Activated T-helper 2 cell treated with anti-CD3 and anti-CD28 coated beads, Interferon-gamma antibody, Interleukin-2, Interleukin-4, amounts not matched to agents 10 μg/mL and 5 μg/mL and 100 μg/mL, durations not matched to agents 14 hours and 24 hours and 36 hours (primary cell): ENCODE data around the gene GPC5. TPM values are rescaled to one million over a fixed set of nuclear protein-coding genes. Genes with fewer than 3 reads are reported as not detected.

Source experiments
- DNase-seq: peaks from one replicate; pipeline ENCODE4 v3.0.0; 2021; ENCODE audit warnings: low spot score
- H3K27ac Mint-ChIP-seq: one replicate; pipeline ENCODE4 v1.8.0; 2021; ENCODE audit warnings: mixed read lengths
- H3K27me3 Mint-ChIP-seq: one replicate; pipeline ENCODE4 v1.8.0; 2021; ENCODE audit warnings: low read depth, mixed read lengths
- H3K36me3 Mint-ChIP-seq: one replicate; pipeline ENCODE4 v1.8.0; 2021; ENCODE audit warnings: low read depth, mixed read lengths
- H3K4me1 Mint-ChIP-seq: one replicate; pipeline ENCODE4 v1.8.0; 2021; ENCODE audit warnings: low read depth, mixed read lengths
- H3K4me3 Mint-ChIP-seq: one replicate; pipeline ENCODE4 v1.8.0; 2021; ENCODE audit warnings: low read depth, mild to moderate bottlenecking, moderate library complexity, mixed read lengths
- H3K9me3 Mint-ChIP-seq: one replicate; pipeline ENCODE4 v1.8.0; 2021; ENCODE audit warnings: mixed read lengths
- intact Hi-C: fragments of 100-400 bp; cut with micrococcal nuclease; formaldehyde crosslinking; loops from one replicate; pipeline ENCODE4 v1.15.1; 2023
- total RNA-seq: library from RNA; stranded (reverse); gene quantifications from 2 replicates; pipeline ENCODE4 v1.2.3, GENCODE V29; 2022

The GPC5 gene
- total RNA-seq, 1 donor from 2014 or later = 0.57 TPM

DNA sequence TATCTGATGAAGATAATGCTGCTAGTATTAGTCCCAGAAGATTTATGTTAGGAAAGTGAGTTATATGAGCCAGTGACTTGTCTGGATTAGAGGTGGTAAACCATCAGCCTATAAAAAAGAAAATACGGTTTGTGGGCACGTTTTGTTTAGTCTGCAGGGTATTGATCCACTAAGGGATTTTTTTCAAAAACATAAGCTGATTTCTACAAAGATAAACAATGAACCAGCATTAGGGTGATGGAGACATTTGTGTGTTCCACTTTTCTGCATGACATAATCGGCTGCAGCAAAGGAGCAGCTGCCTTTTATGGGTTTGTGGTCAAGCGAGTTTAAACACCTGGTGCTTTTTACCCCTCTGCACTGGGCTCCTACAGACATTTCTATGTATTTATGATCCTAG lies 991.8 kb downstream of the GPC5 start:
- H3K36me3 Mint-ChIP-seq = no peaks in the 10 kb centered on the region
- DNase-seq = no peak
- H3K4me1 Mint-ChIP-seq = no peaks in the 10 kb centered on the region
- no peaks in the 10 kb centered on the region for H3K9me3 Mint-ChIP-seq
- H3K27me3 Mint-ChIP-seq = no peaks in the 10 kb centered on the region
- intact Hi-C loops = no loop called here
- H3K4me3 Mint-ChIP-seq = no peak overlapping the region
- no peak overlapping the region for H3K27ac Mint-ChIP-seq

DNA sequence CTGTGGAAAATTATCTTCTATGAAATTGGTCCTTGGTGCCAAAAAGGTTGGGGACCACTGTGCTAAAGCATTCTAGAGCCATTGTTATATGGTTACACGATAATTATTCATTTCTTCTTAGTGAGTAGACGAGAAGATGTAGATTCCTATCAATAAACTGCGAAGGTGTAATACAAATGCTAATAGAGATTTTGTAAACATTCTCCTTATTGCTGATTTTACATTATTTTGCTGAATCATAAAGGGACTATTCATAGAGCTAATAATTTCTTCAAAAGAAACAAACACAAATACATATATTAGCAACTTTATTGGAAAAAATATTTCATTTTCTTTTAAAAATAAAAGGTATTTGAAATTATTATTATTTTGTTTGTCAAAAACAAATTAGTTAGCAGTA lies 1005.2 kb downstream of the GPC5 start:
- Mint-ChIP-seq H3K27ac (no peak overlapping the region), H3K4me1 (no peaks in the 10 kb centered on the region), H3K9me3 (peaks cover 7% of the 10 kb centered on the region), H3K36me3 (no peaks in the 10 kb centered on the region), H3K4me3 (no peak overlapping the region), H3K27me3 (no peaks in the 10 kb centered on the region)
- intact Hi-C loops = no loop called here
- DNase-seq = no peak

DNA sequence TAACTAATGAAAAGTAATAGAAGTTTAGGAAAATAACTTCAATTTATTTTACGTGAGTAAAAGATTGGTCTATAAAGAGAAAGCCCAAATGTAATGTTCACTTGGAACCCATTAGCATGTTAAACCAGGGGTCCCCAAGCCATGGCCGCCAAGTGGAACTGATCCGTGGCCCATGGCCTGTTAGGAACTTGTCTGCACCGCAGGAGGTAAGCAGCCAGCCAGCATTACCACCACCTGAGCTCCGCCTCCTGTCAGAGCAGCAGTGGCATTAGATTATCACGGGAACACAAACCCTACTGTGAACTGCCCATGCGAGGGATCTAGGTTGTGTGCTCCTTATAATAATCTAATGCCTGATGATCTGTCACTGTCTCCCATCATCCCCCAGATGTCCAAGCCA lies 1009.4 kb downstream of the GPC5 start:
- Mint-ChIP-seq H3K4me3 (no peak overlapping the region), H3K36me3 (no peaks in the 10 kb centered on the region), H3K4me1 (no peaks in the 10 kb centered on the region), H3K27ac (no peak overlapping the region), H3K27me3 (no peaks in the 10 kb centered on the region), H3K9me3 (peaks cover 3% of the 10 kb centered on the region)
- no peak for DNase-seq
- intact Hi-C loops = no loop called here

DNA sequence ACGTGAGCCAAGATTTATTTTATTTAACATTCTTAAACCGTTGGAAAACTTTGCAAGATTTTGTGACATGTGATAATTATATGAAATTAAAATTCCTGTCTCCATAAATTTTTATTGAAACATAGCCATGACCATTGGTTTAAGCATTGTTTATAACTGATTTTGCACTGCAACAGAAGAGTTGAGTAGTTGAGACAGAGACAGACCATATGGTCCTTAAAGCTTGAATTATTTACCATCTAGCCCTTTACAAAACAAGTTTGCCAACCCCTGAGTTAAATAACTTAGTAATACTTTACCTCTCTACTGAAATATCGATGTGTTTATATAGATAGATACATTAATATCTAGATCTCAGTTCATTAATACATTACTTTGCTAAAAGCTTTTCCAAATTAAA lies 1014.1 kb downstream of the GPC5 start:
- no peak overlapping the region for H3K27ac Mint-ChIP-seq
- H3K4me3 Mint-ChIP-seq = no peak overlapping the region
- H3K4me1 Mint-ChIP-seq = no peaks in the 10 kb centered on the region
- no peaks in the 10 kb centered on the region for H3K36me3 Mint-ChIP-seq
- intact Hi-C loops = no loop called here
- peaks cover 23% of the 10 kb centered on the region for H3K9me3 Mint-ChIP-seq
- no peak for DNase-seq
- no peaks in the 10 kb centered on the region for H3K27me3 Mint-ChIP-seq

DNA sequence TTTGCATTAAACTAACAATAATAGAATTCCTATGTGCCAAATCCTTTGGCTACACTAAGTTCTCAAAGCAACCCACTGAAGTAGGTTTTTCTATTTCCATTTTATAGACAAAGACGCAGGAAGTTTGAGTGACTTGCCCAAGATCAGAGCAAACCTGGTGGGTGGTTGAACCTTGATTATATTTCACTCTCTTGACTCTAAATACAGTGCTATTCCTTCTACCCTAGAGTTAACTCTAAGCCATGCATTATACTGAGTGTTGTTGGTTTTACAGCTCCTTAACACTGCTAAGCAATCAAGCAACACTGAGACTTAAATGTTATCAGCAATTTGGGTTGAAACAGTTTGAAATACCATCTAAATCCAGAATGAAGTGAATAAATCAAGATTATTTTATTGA lies 1014.6 kb downstream of the GPC5 start:
- Mint-ChIP-seq H3K9me3 (peaks cover 22% of the 10 kb centered on the region), H3K27ac (no peak overlapping the region), H3K4me1 (no peaks in the 10 kb centered on the region), H3K27me3 (no peaks in the 10 kb centered on the region), H3K4me3 (no peak overlapping the region), H3K36me3 (no peaks in the 10 kb centered on the region)
- intact Hi-C loops = no loop called here
- DNase-seq = no peak

DNA sequence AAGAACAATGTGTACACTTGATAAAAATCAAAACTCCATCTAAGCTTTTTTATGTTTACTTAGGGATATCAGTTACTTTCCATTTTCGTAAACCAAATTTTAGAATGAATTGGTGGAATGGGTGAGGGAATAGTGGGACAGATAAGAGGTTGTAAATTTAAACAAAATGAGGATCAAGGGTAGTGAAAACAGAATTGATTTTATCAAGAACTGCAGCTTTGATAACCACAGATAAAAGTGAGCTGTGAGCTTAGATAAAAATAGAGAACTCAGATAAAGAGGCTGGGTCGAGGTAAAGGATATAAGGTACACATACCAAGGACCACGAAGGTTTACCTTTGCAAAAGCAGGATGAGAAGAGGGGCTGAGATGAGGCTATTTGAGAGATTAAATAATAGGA lies 1015.0 kb downstream of the GPC5 start:
- Mint-ChIP-seq H3K9me3 (peaks cover 19% of the 10 kb centered on the region), H3K4me3 (no peak overlapping the region), H3K4me1 (no peaks in the 10 kb centered on the region), H3K27ac (no peak overlapping the region), H3K27me3 (no peaks in the 10 kb centered on the region), H3K36me3 (no peaks in the 10 kb centered on the region)
- intact Hi-C loops = no loop called here
- DNase-seq = no peak

DNA sequence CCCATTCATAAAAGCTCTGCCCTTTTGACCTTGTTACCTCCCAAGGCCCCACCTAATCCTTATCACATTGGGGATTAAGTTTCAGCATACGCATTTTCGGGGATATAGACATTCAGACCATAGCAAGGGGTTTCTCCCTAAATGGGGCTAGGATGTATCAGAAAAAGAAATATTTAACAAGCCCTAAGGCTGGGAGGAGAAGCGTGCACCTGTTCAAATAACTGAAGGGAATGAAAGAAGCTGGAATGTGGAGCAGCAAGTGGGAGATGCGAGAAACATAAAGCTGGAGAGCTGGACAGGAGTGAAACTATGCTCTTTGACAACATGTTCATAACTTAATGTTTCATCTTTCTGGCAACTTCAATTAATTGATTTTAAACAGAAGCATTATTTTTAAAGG lies 1016.4 kb downstream of the GPC5 start:
- intact Hi-C loops = no loop called here
- no peaks in the 10 kb centered on the region for H3K4me1 Mint-ChIP-seq
- H3K4me3 Mint-ChIP-seq = no peak overlapping the region
- no peak overlapping the region for H3K27ac Mint-ChIP-seq
- no peaks in the 10 kb centered on the region for H3K36me3 Mint-ChIP-seq
- no peak for DNase-seq
- peaks cover 19% of the 10 kb centered on the region for H3K9me3 Mint-ChIP-seq
- no peaks in the 10 kb centered on the region for H3K27me3 Mint-ChIP-seq

DNA sequence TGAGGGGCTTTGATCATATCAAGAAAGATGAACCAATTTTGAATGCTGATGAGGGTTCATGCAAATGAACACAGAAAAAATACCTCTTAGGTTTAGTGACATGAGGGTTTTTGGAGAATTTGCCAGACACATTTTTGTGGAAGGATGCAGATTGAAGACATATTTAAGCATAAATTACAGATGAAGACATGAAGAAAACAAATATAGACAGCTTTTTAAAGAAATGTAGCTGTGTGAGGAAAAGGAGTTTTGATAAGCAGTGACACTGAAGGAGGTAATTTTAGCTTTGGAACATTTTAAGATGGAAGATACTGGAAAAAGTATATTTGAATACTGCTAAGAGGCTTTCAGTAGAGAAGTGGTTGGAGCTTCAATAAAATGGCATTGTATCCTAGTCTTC lies 1017.4 kb downstream of the GPC5 start:
- Mint-ChIP-seq H3K27me3 (no peaks in the 10 kb centered on the region), H3K36me3 (no peaks in the 10 kb centered on the region), H3K9me3 (peaks cover 19% of the 10 kb centered on the region), H3K27ac (no peak overlapping the region), H3K4me3 (no peak overlapping the region), H3K4me1 (no peaks in the 10 kb centered on the region)
- intact Hi-C loops = no loop called here
- DNase-seq = no peak

DNA sequence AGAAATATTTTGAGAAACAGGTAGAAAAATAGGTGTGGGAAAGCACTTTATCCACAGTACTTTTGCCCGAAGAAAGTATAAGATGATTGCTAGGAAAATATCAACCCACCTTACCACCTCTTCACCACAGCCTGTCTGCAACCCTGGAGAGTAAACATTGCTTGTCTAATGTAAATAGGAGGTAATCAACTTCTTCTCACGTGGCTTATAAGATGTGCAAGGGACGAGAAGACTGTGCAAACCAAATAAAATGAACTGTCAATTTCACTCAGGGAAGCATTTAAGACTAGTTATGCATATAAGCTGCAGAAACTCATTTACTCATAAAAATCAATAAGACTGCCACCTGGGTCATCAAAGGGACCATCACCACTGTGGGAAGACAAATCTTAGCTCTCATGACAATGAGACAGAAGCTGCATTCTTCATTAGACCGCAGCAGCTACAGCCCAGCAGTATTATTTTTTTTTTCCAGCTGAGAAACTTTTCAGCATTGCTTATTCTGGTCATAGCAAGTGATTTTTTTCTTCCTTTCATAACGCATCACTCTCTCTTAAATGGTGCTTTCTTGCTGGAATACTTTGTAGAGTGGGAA lies 1020.5 kb downstream of the GPC5 start:
- Mint-ChIP-seq H3K4me3 (no peak overlapping the region), H3K9me3 (peaks cover 22% of the 10 kb centered on the region), H3K27me3 (no peaks in the 10 kb centered on the region), H3K36me3 (no peaks in the 10 kb centered on the region), H3K27ac (no peak overlapping the region), H3K4me1 (no peaks in the 10 kb centered on the region)
- intact Hi-C loops = no loop called here
- no peak for DNase-seq

DNA sequence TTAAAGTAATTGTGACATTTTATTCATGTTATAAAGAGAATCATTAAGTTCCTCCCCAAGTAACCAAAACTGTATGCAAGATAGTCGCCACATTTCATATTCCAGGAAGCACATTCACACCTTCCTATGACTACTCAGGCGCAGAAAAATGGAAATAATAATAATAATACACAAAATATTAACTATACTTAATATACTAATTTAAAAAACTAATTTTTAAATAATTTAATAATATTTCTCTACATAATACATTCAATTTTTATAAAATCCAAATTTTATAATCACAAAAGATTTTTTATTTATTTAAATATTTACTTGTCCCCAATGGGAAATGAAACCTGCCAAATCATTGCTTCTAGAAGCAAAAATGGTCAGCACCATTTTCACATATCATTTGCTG lies 1030.8 kb downstream of the GPC5 start:
- H3K9me3 Mint-ChIP-seq = peaks cover 18% of the 10 kb centered on the region
- H3K36me3 Mint-ChIP-seq = no peaks in the 10 kb centered on the region
- H3K4me1 Mint-ChIP-seq = no peaks in the 10 kb centered on the region
- no peak overlapping the region for H3K27ac Mint-ChIP-seq
- intact Hi-C loops = no loop called here
- DNase-seq = no peak
- H3K4me3 Mint-ChIP-seq = no peak overlapping the region
- H3K27me3 Mint-ChIP-seq = no peaks in the 10 kb centered on the region

DNA sequence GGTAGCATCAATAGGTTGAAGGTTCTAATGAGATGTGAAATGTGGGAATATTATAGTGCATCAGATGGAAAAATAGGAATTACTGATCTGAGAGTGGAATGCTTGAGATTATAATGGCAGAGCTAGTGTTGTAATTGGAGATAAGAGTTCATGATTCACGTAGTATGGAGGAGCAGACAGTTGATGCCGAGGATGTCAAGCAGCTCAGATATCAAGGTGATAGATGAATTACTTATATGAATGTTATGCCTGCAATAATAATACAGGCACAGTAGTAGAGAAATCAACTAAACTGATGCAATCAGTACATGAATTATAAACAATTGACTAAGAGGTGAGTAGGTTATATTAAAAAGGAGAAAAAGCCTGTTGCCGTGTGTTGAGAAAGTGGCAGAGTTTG lies 1035.0 kb downstream of the GPC5 start:
- Mint-ChIP-seq H3K9me3 (peaks cover 23% of the 10 kb centered on the region), H3K4me3 (no peak overlapping the region), H3K27me3 (no peaks in the 10 kb centered on the region), H3K36me3 (no peaks in the 10 kb centered on the region), H3K27ac (no peak overlapping the region), H3K4me1 (no peaks in the 10 kb centered on the region)
- DNase-seq = no peak
- intact Hi-C loops = no loop called here

DNA sequence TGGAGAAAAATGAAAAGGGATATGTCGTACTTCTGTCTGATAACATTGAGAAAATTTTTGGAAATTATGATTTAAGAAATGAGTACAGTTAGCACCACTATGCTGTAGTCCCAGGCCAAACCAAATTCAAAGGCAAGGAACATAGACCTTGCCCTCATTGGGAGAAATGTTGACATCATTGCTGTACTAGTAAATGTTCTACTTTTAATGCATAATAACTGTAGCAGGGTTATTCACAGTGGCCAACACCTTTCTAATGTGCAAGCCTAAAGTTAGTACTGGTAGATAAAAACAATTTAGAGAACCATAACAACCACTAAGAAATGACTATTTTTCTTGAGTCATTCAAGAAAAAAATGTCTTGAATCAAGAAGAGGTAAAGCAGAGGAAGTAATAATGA lies 1035.5 kb downstream of the GPC5 start:
- DNase-seq = no peak
- Mint-ChIP-seq H3K9me3 (peaks cover 29% of the 10 kb centered on the region), H3K4me1 (no peaks in the 10 kb centered on the region), H3K27ac (no peak overlapping the region), H3K27me3 (no peaks in the 10 kb centered on the region), H3K4me3 (no peak overlapping the region), H3K36me3 (no peaks in the 10 kb centered on the region)
- intact Hi-C loops = no loop called here

DNA sequence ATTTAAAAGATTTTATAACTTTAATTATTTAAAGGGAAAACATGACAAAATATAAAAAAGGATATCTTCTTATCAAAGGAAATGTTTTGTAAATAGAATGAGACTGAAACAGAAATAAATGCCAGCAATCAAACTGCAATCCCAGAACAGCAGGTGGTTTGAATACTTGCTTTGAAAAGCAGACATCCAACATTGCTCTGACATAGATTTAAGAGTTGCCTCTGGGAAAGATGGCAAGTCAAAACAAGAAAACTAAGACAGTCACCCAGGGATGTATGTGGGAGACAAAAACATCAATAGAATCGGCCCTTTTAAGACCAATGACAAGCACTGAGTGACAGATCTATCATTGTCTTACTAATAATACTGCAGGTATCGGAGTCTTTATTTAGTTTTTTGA lies 1038.5 kb downstream of the GPC5 start:
- intact Hi-C loops = no loop called here
- no peaks in the 10 kb centered on the region for H3K27me3 Mint-ChIP-seq
- DNase-seq = no peak
- no peak overlapping the region for H3K27ac Mint-ChIP-seq
- peaks cover 25% of the 10 kb centered on the region for H3K9me3 Mint-ChIP-seq
- H3K4me1 Mint-ChIP-seq = no peaks in the 10 kb centered on the region
- H3K4me3 Mint-ChIP-seq = no peak overlapping the region
- no peaks in the 10 kb centered on the region for H3K36me3 Mint-ChIP-seq

DNA sequence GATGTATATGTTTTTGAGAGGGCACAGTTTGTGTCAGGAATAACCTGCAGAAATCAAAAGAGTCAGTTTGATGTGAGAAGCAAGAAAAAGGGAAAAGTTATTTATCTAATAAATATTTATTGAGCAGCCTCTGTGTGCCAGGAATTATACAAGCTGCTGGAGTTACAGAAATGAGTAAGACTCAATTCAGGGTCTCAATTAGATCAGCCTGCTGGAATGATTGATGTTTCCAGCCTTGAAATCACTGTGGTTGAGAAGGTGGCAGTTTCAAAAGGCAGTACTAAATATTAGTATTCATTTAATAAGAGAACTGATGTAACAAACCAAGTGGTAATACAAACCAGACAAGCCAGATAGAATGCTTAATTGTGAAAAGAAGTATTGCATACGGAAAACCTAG lies 1045.8 kb downstream of the GPC5 start:
- Mint-ChIP-seq H3K9me3 (peaks cover 21% of the 10 kb centered on the region), H3K4me1 (no peaks in the 10 kb centered on the region), H3K36me3 (no peaks in the 10 kb centered on the region), H3K4me3 (no peak overlapping the region), H3K27me3 (no peaks in the 10 kb centered on the region), H3K27ac (no peak overlapping the region)
- intact Hi-C loops = no loop called here
- DNase-seq = no peak
